ENCODE data around the gene PRDM9.
"Not testable (repeated sequence)": the region's sequence is repeated elsewhere in the genome, so short reads cannot be mapped to it uniquely, and the experiment has no call there.

PRDM9 gene

GRCh38 chr5:23484096-23484495 is 23.3 kb upstream of the PRDM9 start:
- H3K36me3 ChIP-seq (ENCODE audit: control insufficient read depth, insufficient read depth, low read length) = no peaks in the 10 kb centered on the region

GRCh38 chr5:23486227-23486626 is 21.2 kb upstream of the PRDM9 start:
- not testable (repeated sequence) for H3K36me3 ChIP-seq (ENCODE audit: control insufficient read depth, insufficient read depth, low read length); H3K4me1 ChIP-seq (ENCODE audit: control insufficient read depth, insufficient read depth, low read length); H3K4me3 ChIP-seq (ENCODE audit: insufficient read depth, low read depth, low read length); H3K27ac ChIP-seq (ENCODE audit: insufficient read depth, low read depth, low read length, poor library complexity, severe bottlenecking); H3K9me3 ChIP-seq (ENCODE audit: control insufficient read depth, low read length); H3K27me3 ChIP-seq (ENCODE audit: control insufficient read depth, insufficient read depth, low read length, poor library complexity, severe bottlenecking)
- WGBS, 2 experiments = 87 to 94% methylated on average over 2 of the region's 2 CpGs

More at GRCh38 chr5:23484096-23484495, 23.3 kb upstream of the PRDM9 start:
- no peaks in the 10 kb centered on the region for H3K9me3 ChIP-seq (ENCODE audit: control insufficient read depth, low read length)
- H3K27ac ChIP-seq (ENCODE audit: insufficient read depth, low read depth, low read length, poor library complexity, severe bottlenecking) = no peak overlapping the region
- no peak overlapping the region for H3K4me3 ChIP-seq (ENCODE audit: insufficient read depth, low read depth, low read length)
- 84 to 90% methylated on average over 5 of the region's 5 CpGs for WGBS, 2 experiments
- H3K27me3 ChIP-seq (ENCODE audit: control insufficient read depth, insufficient read depth, low read length, poor library complexity, severe bottlenecking) = no peaks in the 10 kb centered on the region
- H3K4me1 ChIP-seq (ENCODE audit: control insufficient read depth, insufficient read depth, low read length) = no peaks in the 10 kb centered on the region

GRCh38 chr5:23490993-23491392 is 16.4 kb upstream of the PRDM9 start:
- no peaks in the 10 kb centered on the region for H3K4me1 ChIP-seq (ENCODE audit: control insufficient read depth, insufficient read depth, low read length)
- WGBS, 2 experiments = 75% methylated on average over 1 of the region's 1 CpG; no CpG with 5 or more reads in 1 of the 2 experiments
- H3K9me3 ChIP-seq (ENCODE audit: control insufficient read depth, low read length) = no peaks in the 10 kb centered on the region
- no peak overlapping the region for H3K27ac ChIP-seq (ENCODE audit: insufficient read depth, low read depth, low read length, poor library complexity, severe bottlenecking)
- H3K27me3 ChIP-seq (ENCODE audit: control insufficient read depth, insufficient read depth, low read length, poor library complexity, severe bottlenecking) = no peaks in the 10 kb centered on the region
- H3K4me3 ChIP-seq (ENCODE audit: insufficient read depth, low read depth, low read length) = no peak overlapping the region
- H3K36me3 ChIP-seq (ENCODE audit: control insufficient read depth, insufficient read depth, low read length) = no peaks in the 10 kb centered on the region

- Histone ChIP-seq H3K9me3 (ENCODE audit: control insufficient read depth, low read length) (no peaks in the 10 kb centered on the region), H3K4me3 (ENCODE audit: insufficient read depth, low read depth, low read length) (no peak overlapping the region), H3K4me1 (ENCODE audit: control insufficient read depth, insufficient read depth, low read length) (no peaks in the 10 kb centered on the region), H3K36me3 (ENCODE audit: control insufficient read depth, insufficient read depth, low read length) (no peaks in the 10 kb centered on the region), H3K27me3 (ENCODE audit: control insufficient read depth, insufficient read depth, low read length, poor library complexity, severe bottlenecking) (no peaks in the 10 kb centered on the region), H3K27ac (ENCODE audit: insufficient read depth, low read depth, low read length, poor library complexity, severe bottlenecking) (no peak overlapping the region)
- WGBS, 2 experiments = 86% methylated on average over 1 of the region's 1 CpG; no CpG with 5 or more reads in 1 of the 2 experiments
Observed at GRCh38 chr5:23494558-23494957, 12.9 kb upstream of the PRDM9 start.

- WGBS, 2 experiments = no CpG with 5 or more reads among the region's 1 CpG
- H3K27ac ChIP-seq (ENCODE audit: insufficient read depth, low read depth, low read length, poor library complexity, severe bottlenecking) = no peak overlapping the region
- no peaks in the 10 kb centered on the region for H3K9me3 ChIP-seq (ENCODE audit: control insufficient read depth, low read length)
- no peaks in the 10 kb centered on the region for H3K27me3 ChIP-seq (ENCODE audit: control insufficient read depth, insufficient read depth, low read length, poor library complexity, severe bottlenecking)
- no peak overlapping the region for H3K4me3 ChIP-seq (ENCODE audit: insufficient read depth, low read depth, low read length)
- H3K36me3 ChIP-seq (ENCODE audit: control insufficient read depth, insufficient read depth, low read length) = no peaks in the 10 kb centered on the region
- H3K4me1 ChIP-seq (ENCODE audit: control insufficient read depth, insufficient read depth, low read length) = no peaks in the 10 kb centered on the region
Observed at GRCh38 chr5:23496576-23496975, 10.8 kb upstream of the PRDM9 start.

GRCh38 chr5:23506329-23507236 is 826 bp upstream of the PRDM9 start:
- 82 to 85% methylated on average over 23 of the region's 23 CpGs for WGBS, 2 experiments
- no peaks in the 10 kb centered on the region for H3K4me1 ChIP-seq (ENCODE audit: control insufficient read depth, insufficient read depth, low read length)

GRCh38 chr5:23510434-23510833 is 3.0 kb downstream of the PRDM9 start:
- H3K4me3 ChIP-seq (ENCODE audit: insufficient read depth, low read depth, low read length); H3K36me3 ChIP-seq (ENCODE audit: control insufficient read depth, insufficient read depth, low read length); H3K27ac ChIP-seq (ENCODE audit: insufficient read depth, low read depth, low read length, poor library complexity, severe bottlenecking); H3K27me3 ChIP-seq (ENCODE audit: control insufficient read depth, insufficient read depth, low read length, poor library complexity, severe bottlenecking); H3K4me1 ChIP-seq (ENCODE audit: control insufficient read depth, insufficient read depth, low read length); H3K9me3 ChIP-seq (ENCODE audit: control insufficient read depth, low read length): not testable (repeated sequence)
- WGBS, 2 experiments = 90 to 94% methylated on average over 5 of the region's 5 CpGs

More at GRCh38 chr5:23506329-23507236, 826 bp upstream of the PRDM9 start:
- Histone ChIP-seq H3K36me3 (ENCODE audit: control insufficient read depth, insufficient read depth, low read length) (no peaks in the 10 kb centered on the region), H3K9me3 (ENCODE audit: control insufficient read depth, low read length) (no peaks in the 10 kb centered on the region), H3K4me3 (ENCODE audit: insufficient read depth, low read depth, low read length) (no peak overlapping the region), H3K27me3 (ENCODE audit: control insufficient read depth, insufficient read depth, low read length, poor library complexity, severe bottlenecking) (no peaks in the 10 kb centered on the region), H3K27ac (ENCODE audit: insufficient read depth, low read depth, low read length, poor library complexity, severe bottlenecking) (no peak overlapping the region)

- Histone ChIP-seq H3K9me3 (ENCODE audit: control insufficient read depth, low read length) (no peaks in the 10 kb centered on the region), H3K27me3 (ENCODE audit: control insufficient read depth, insufficient read depth, low read length, poor library complexity, severe bottlenecking) (no peaks in the 10 kb centered on the region), H3K4me3 (ENCODE audit: insufficient read depth, low read depth, low read length) (no peak overlapping the region), H3K36me3 (ENCODE audit: control insufficient read depth, insufficient read depth, low read length) (no peaks in the 10 kb centered on the region), H3K27ac (ENCODE audit: insufficient read depth, low read depth, low read length, poor library complexity, severe bottlenecking) (no peak overlapping the region), H3K4me1 (ENCODE audit: control insufficient read depth, insufficient read depth, low read length) (no peaks in the 10 kb centered on the region)
- WGBS, 2 experiments = 89 to 94% methylated on average over 4 of the region's 4 CpGs
Observed at GRCh38 chr5:23522553-23522952, 15.1 kb downstream of the PRDM9 start.

GRCh38 chr5:23523031-23523430 is 15.6 kb downstream of the PRDM9 start:
- Histone ChIP-seq H3K36me3 (ENCODE audit: control insufficient read depth, insufficient read depth, low read length) (no peaks in the 10 kb centered on the region), H3K9me3 (ENCODE audit: control insufficient read depth, low read length) (no peaks in the 10 kb centered on the region), H3K27me3 (ENCODE audit: control insufficient read depth, insufficient read depth, low read length, poor library complexity, severe bottlenecking) (no peaks in the 10 kb centered on the region), H3K27ac (ENCODE audit: insufficient read depth, low read depth, low read length, poor library complexity, severe bottlenecking) (no peak overlapping the region), H3K4me1 (ENCODE audit: control insufficient read depth, insufficient read depth, low read length) (no peaks in the 10 kb centered on the region), H3K4me3 (ENCODE audit: insufficient read depth, low read depth, low read length) (no peak overlapping the region)
- WGBS, 2 experiments = 100% methylated on average over 1 of the region's 1 CpG

GRCh38 chr5:23523998-23524397 is 16.6 kb downstream of the PRDM9 start:
- 88 to 100% methylated on average over 1 of the region's 2 CpGs for WGBS, 2 experiments
- no peak overlapping the region for H3K4me3 ChIP-seq (ENCODE audit: insufficient read depth, low read depth, low read length)

More at GRCh38 chr5:23523998-23524397, 16.6 kb downstream of the PRDM9 start:
- Histone ChIP-seq H3K27me3 (ENCODE audit: control insufficient read depth, insufficient read depth, low read length, poor library complexity, severe bottlenecking) (no peaks in the 10 kb centered on the region), H3K4me1 (ENCODE audit: control insufficient read depth, insufficient read depth, low read length) (no peaks in the 10 kb centered on the region), H3K36me3 (ENCODE audit: control insufficient read depth, insufficient read depth, low read length) (no peaks in the 10 kb centered on the region), H3K9me3 (ENCODE audit: control insufficient read depth, low read length) (no peaks in the 10 kb centered on the region), H3K27ac (ENCODE audit: insufficient read depth, low read depth, low read length, poor library complexity, severe bottlenecking) (no peak overlapping the region)
